ENCODE results near the gene CMIP. TPM values are rescaled to one million over a fixed set of nuclear protein-coding genes. Genes with fewer than 3 reads are reported as not detected.
A peak's percentile ranks its signal among the peaks of the same experiment; 100 is the strongest.
"Not testable (repeated sequence)": the region's sequence is repeated elsewhere in the genome, so short reads cannot be mapped to it uniquely, and the experiment has no call there.

CMIP gene
- total RNA-seq, 1 donor from 2014 or later: 11.1 TPM

DNA sequence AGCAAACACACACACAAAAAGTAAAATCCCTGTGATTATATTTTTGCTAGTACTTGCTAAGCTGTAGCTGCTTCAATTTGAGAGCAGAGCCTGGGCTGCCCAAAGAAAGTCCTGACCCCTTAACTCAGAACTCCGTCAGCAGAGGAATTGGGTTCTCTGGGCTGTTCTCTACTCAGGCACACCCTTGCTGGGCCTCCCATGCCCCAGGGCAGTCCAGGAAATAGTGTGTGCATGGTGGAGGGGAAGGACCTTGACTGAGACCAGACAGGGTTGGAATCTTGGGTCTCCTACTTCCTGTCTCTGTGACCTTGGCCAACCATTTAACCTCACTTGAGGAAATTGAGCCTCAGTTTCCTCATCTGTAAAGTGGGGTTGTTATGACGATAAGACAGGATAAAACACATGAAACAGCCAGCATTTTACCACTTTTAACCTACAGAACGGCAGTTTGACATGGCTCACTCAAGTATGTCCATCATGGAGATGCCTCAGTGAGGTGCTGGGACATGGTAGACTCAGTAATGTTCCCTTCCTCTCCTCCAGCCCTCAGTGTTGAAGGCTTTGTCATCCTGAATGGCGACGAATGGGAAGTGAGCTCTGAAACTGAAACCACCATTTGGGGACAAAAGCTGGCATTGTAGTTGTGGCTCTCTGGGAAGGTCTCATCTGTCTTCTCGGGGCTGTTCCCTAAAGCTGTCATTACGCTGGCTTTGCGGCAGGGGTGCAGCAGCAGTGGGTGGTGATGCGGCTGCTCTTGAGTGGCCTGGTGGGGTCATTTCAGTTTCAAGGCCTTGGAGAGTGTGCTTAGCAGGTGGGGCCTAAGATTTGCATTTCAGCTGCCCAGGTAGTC is 74.9 kb downstream of the CMIP start:
- no peak for DNase-seq
- peak; percentile 42 for ATAC-seq (ENCODE audit: poor library complexity)
- intact Hi-C loops (cut with DNase I): no loop called here

- no peak for DNase-seq
- no peak for ATAC-seq (ENCODE audit: poor library complexity)
- intact Hi-C loops (cut with DNase I): no loop called here
Measured at GRCh38 chr16:81520151-81520470, 75.5 kb downstream of the CMIP start.

- intact Hi-C loops (cut with DNase I): no loop called here
- ATAC-seq (ENCODE audit: poor library complexity): no peak
- DNase-seq: no peak
Measured at GRCh38 chr16:81520560-81521135, 76.0 kb downstream of the CMIP start.

DNA sequence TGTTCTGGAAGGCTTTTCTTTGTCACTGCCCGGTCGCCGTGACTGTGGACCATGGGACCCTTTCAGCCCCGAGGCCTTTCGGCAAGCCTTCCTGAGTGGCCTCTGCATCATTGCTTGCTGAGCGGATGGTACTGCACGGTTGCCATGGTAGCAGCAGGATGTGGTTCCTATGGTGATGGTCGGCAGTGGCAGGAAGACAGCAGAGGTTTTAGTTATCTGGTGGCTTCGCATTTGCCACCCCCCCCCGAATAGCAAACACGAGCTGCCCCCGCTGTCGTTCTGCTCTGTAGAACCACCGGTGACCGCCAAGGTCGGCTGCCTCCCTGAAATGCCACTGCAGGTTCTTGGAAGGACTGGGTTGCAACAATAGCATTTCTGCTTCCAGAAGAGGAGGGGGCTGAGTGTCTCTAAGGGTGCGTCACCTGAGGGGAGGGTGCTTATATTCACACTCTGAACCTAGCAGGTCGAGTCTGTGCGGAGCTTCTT is 76.6 kb downstream of the CMIP start:
- DNase-seq (no peak), ATAC-seq (ENCODE audit: poor library complexity) (no peak)
- intact Hi-C loops (cut with DNase I): no loop called here

- intact Hi-C loops (cut with DNase I): no loop called here
- DNase-seq (no peak), ATAC-seq (ENCODE audit: poor library complexity) (no peak)
Measured at GRCh38 chr16:81522108-81522701, 77.6 kb downstream of the CMIP start.

DNA sequence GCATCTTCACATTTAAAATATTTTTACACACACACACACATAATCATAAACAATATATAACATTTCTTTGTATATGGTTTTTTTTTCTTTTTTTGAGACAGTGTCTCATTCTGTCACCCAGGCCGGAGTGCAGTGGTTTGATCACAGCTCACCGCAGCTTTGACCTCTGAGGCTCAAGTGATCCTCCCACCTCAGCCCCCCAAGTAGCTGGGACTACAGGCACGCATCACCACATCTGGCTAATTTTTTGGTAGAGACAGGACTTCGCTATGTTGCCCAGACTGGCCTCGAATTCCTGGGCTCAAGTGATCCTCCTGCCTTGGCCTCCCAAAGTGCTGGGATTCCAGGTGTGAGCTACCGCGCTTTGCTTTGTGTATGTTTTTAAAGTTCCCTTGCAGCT is 78.2 kb downstream of the CMIP start:
- intact Hi-C loops (cut with DNase I); ATAC-seq (ENCODE audit: poor library complexity); DNase-seq: not testable (repeated sequence)

- intact Hi-C loops (cut with DNase I): no loop called here
- DNase-seq (no peak), ATAC-seq (ENCODE audit: poor library complexity) (no peak)
Measured at GRCh38 chr16:81523387-81524115, 78.9 kb downstream of the CMIP start.

GRCh38 chr16:81524382-81524781 is 79.8 kb downstream of the CMIP start:
- no peak for ATAC-seq (ENCODE audit: poor library complexity)
- intact Hi-C loops (cut with DNase I): no loop called here
- DNase-seq: no peak

GRCh38 chr16:81524885-81525284 is 80.3 kb downstream of the CMIP start:
- ATAC-seq (ENCODE audit: poor library complexity); DNase-seq; intact Hi-C loops (cut with DNase I): not testable (repeated sequence)

DNA sequence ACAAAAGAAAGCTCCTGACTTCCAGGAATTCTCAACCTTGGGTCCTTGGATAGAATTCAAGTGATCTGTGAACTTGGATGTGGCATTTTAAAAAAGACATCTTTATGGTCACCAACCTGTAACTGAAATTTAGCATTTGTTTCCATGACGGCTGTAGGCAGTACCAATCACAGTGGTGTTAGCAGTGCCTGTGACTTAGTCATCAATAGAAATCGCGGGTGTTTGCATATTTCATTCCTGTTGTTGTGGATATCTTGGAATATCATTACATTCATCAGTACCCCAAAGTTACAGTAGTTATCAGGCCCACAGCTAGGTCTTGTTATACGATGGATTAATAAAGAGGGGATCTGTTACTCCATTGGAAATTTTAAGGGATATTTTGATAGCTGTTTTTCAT is 81.6 kb downstream of the CMIP start:
- ATAC-seq (ENCODE audit: poor library complexity) (no peak), DNase-seq (no peak)
- intact Hi-C loops (cut with DNase I): no loop called here

- intact Hi-C loops (cut with DNase I): no loop called here
- peak; percentile 49 for ATAC-seq (ENCODE audit: poor library complexity)
- DNase-seq: peak; percentile 72
Measured at GRCh38 chr16:81526935-81527334, 82.3 kb downstream of the CMIP start.

- intact Hi-C loops (cut with DNase I): no loop called here
- ATAC-seq (ENCODE audit: poor library complexity): no peak
- DNase-seq: no peak
Measured at GRCh38 chr16:81527477-81528178, 83.0 kb downstream of the CMIP start.

- no peak for DNase-seq
- ATAC-seq (ENCODE audit: poor library complexity): no peak
- intact Hi-C loops (cut with DNase I): no loop called here
Measured at GRCh38 chr16:81528256-81528655, 83.6 kb downstream of the CMIP start.

- ATAC-seq (ENCODE audit: poor library complexity) (no peak), DNase-seq (no peak)
- intact Hi-C loops (cut with DNase I): no loop called here
Measured at GRCh38 chr16:81530296-81530721, 85.7 kb downstream of the CMIP start.

DNA sequence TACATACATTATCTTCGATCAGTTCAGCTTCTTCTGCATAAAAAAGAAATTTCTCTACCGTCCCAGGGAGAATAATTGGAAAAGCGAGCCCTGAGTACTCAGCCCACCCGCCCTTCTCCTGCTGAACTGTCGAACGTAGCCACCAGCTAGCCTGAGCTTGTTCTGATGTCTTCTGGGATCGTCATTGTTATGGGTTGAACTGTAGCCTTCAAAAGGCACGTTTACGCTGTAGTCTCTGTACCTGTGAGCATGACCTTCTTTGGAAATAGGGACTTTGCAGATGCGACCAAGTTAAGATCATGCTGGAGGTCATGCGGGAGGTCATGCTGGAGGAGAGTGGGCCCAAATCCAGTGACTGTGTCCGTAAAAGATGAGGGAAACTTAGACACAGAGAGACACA is 86.2 kb downstream of the CMIP start:
- ATAC-seq (ENCODE audit: poor library complexity): no peak
- DNase-seq: no peak
- intact Hi-C loops (cut with DNase I): no loop called here

DNA sequence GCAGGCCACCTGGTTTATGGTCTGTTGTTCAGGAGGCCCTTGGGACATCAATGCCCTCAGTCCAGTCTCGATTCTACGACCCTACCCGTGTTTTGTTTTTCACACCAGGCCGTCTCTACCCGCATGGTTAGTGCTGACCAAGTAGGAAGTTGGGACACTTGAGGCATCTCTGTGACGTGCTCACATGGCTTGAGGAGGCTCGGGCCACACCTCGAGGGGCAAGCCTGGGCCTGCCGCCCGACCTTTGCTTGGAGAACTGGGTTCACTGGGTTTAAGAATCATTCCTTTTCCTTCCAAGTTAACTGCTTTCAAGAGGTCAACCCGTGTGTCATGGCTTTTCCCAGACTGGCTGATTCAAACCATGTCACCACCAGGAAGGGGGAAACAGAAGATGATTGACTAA is 86.8 kb downstream of the CMIP start:
- no peak for DNase-seq

GRCh38 chr16:81532491-81533174 is 88.0 kb downstream of the CMIP start:
- peak; percentile 53 for ATAC-seq (ENCODE audit: poor library complexity)
- intact Hi-C loops (cut with DNase I): no loop called here
- no peak for DNase-seq

More for the DNA sequence above, 86.8 kb downstream of the CMIP start:
- intact Hi-C loops (cut with DNase I): no loop called here
- ATAC-seq (ENCODE audit: poor library complexity): no peak

GRCh38 chr16:81533175-81533507 is 88.5 kb downstream of the CMIP start:
- DNase-seq: no peak
- ATAC-seq (ENCODE audit: poor library complexity): no peak
- intact Hi-C loops (cut with DNase I): no loop called here
